GM12864 (cell line): ENCODE data around the gene ANKDD1B.

ENCODE experiments used
- DNase-seq: peaks from one replicate; pipeline ENCODE4 v3.0.0-alpha.2; 2011; ENCODE audit warnings: low read depth
- H3K4me3 ChIP-seq: 2 replicates; pipeline ENCODE4 v1.5.1; 2011; ENCODE audit warnings: mild to moderate bottlenecking, low read depth, low read length, control low read depth
- TF ChIP-seq, protein P1 (sequence below): IDR thresholded peaks from 2 replicates; pipeline ENCODE4 v1.5.1; 2011; ENCODE audit warnings: low read depth, mild to moderate bottlenecking, moderate library complexity, low read length, control low read depth, inconsistent platforms; ENCODE audit errors: missing control alignments

ANKDD1B gene

GRCh38 chr5:75701856-75702255, 90.6 kb downstream of the ANKDD1B start:
- DNase-seq = no peak
- no peak overlapping the region for H3K4me3 ChIP-seq
- TF ChIP-seq, protein P1, sequence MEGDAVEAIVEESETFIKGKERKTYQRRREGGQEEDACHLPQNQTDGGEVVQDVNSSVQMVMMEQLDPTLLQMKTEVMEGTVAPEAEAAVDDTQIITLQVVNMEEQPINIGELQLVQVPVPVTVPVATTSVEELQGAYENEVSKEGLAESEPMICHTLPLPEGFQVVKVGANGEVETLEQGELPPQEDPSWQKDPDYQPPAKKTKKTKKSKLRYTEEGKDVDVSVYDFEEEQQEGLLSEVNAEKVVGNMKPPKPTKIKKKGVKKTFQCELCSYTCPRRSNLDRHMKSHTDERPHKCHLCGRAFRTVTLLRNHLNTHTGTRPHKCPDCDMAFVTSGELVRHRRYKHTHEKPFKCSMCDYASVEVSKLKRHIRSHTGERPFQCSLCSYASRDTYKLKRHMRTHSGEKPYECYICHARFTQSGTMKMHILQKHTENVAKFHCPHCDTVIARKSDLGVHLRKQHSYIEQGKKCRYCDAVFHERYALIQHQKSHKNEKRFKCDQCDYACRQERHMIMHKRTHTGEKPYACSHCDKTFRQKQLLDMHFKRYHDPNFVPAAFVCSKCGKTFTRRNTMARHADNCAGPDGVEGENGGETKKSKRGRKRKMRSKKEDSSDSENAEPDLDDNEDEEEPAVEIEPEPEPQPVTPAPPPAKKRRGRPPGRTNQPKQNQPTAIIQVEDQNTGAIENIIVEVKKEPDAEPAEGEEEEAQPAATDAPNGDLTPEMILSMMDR = no peak

DNA sequence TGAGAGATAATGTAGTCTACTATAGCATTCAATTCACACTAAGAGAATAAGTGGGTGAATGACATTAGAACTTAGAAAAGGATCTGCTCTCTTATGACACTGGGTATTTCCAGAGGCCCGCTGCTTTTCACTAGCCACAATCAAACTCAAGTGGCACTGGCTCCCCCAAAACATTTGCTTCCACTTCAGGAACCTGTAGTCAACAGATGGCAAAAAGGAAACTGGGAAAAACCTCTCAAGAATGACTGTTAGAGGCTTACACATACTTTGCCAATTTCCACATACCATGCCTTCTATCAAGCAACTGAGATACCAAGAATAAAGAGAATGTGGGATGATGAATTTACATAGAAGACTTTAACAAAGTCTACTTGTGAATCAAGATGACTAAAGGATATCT, 94.8 kb downstream of the ANKDD1B start:
- TF ChIP-seq, protein P1 = no peak
- DNase-seq = no peak
- H3K4me3 ChIP-seq = no peak overlapping the region

DNA sequence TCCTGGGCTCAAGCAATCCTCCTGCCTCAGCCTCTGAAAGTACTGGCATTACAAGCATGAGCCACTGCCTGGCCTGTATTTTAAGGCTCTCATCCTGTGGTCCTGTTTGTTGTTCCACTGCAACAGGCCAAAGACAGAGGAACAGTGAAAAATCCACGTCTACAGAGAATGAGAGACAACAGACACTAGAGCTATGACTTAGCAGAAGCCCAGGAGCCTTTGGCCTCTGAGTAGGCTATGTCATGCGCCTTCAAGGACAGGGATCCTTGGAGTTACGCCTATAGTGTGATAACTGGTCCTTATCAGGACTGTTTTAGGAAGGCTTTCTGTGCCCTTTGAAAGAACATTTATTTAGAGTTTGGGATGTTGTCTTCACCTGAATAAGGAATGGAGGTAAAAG, 95.5 kb downstream of the ANKDD1B start:
- TF ChIP-seq, protein P1 = no peak
- DNase-seq = no peak
- no peak overlapping the region for H3K4me3 ChIP-seq

DNA sequence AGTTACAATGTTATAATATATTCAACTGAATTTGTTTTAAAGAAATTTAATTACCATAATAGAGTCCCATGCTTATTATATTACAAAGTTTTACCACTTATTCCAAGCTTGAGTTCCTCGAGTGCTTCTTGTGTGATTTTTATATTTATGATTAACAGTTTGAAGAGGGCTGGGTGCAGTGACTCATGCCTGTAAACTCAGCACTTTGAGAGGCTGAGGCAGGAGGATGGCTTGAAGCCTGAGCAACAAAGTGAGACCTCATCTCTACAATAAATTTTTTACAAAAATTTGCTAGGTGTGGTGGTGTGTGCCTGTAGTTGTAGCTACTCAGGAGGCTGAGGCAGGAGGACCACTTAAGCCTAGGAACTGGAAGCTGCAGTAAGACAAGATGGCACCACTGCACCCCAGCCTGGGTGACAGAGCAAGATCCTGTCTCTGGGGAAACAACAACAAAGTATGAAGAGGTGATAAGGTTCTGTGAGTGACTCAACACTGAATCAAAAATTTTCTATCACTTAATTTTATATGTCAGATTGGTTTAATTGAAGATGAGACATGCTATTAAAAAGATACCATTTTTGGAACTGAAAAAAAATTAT, 96.8 kb downstream of the ANKDD1B start:
- H3K4me3 ChIP-seq = no peak overlapping the region
- TF ChIP-seq, protein P1 = no peak
- DNase-seq = no peak

DNA sequence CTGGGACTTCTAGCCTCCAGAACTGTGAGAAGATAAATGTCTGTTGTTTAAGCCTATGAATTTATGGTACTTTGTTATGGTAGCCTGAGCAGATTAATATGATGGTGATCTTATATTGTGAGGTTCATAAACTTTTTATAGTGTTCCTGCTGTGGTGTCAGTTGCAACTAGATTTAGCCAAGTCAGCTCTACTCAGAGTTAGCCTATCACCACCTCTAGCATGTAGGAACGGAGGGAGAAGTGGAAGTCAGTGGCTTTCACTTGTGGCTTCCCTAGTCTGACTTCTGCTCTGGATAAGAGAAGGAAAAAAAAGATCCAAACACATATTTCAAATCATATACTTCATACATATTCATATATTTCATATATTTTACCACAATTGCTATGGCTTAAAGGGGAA, 99.4 kb downstream of the ANKDD1B start:
- DNase-seq = no peak
- TF ChIP-seq, protein P1 = no peak
- H3K4me3 ChIP-seq = no peak overlapping the region

DNA sequence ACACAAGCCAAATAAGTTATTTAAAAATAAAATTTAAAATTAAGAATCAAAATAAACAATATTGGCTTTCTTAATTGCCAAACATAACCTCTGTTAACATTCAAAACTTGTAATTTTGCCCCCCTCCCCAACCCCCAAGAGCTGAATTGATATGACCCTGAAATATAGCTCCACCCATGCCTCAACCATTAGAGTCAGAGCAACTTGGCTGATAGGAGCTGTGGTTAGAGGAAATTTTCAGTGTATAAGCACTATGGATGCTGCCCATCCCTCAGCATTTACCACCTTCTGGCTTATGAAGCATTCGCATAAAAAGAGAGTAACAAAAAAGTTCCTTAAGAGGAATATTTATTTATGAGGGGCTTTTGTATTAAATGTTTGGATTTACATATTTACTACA, 99.9 kb downstream of the ANKDD1B start:
- DNase-seq = no peak
- TF ChIP-seq, protein P1 = no peak
- no peak overlapping the region for H3K4me3 ChIP-seq

- no peak overlapping the region for H3K4me3 ChIP-seq
- no peak for DNase-seq
- TF ChIP-seq, protein P1 = no peak
Observed at GRCh38 chr5:75712091-75712490, 100.8 kb downstream of the ANKDD1B start.
